GM18861 (cell line): ENCODE results near the gene ESYT2.

Source experiments
- ATAC-seq: cut with Tn5 transposase; IDR thresholded peaks from one replicate; pipeline ENCODE4 v1.9.1; 2021; ENCODE audit not compliant: unreplicated experiment

ESYT2 gene

GRCh38 chr7:158828133-158829020 is 932 bp downstream of the ESYT2 start:
- no peak for ATAC-seq

GRCh38 chr7:158827411-158828132 is 1.7 kb downstream of the ESYT2 start:
- ATAC-seq = no peak

GRCh38 chr7:158825628-158826289 is 3.5 kb downstream of the ESYT2 start:
- no peak for ATAC-seq

GRCh38 chr7:158824028-158824427 is 5.3 kb downstream of the ESYT2 start:
- peak; percentile 81 for ATAC-seq

GRCh38 chr7:158821171-158822031 is 7.9 kb downstream of the ESYT2 start:
- ATAC-seq = no peak

- no peak for ATAC-seq
Observed at GRCh38 chr7:158820656-158821055, 8.7 kb downstream of the ESYT2 start.

GRCh38 chr7:158819571-158820203 is 9.6 kb downstream of the ESYT2 start:
- no peak for ATAC-seq

GRCh38 chr7:158818325-158819213 is 10.7 kb downstream of the ESYT2 start:
- peak; percentile 83 for ATAC-seq

GRCh38 chr7:158816995-158817394 is 12.3 kb downstream of the ESYT2 start:
- ATAC-seq = no peak

- no peak for ATAC-seq
Observed at GRCh38 chr7:158816271-158816670, 13.0 kb downstream of the ESYT2 start.

- ATAC-seq = no peak
Observed at GRCh38 chr7:158815800-158816128, 13.5 kb downstream of the ESYT2 start.

- no peak for ATAC-seq
Observed at GRCh38 chr7:158815083-158815799, 14.1 kb downstream of the ESYT2 start.

- ATAC-seq = no peak
Observed at GRCh38 chr7:158814637-158815036, 14.7 kb downstream of the ESYT2 start.

GRCh38 chr7:158812684-158813083 is 16.6 kb downstream of the ESYT2 start:
- ATAC-seq = no peak

- ATAC-seq = no peak
Observed at GRCh38 chr7:158811894-158812293, 17.4 kb downstream of the ESYT2 start.

- ATAC-seq = no peak
Observed at GRCh38 chr7:158811461-158811860, 17.8 kb downstream of the ESYT2 start.

GRCh38 chr7:158810846-158811245 is 18.5 kb downstream of the ESYT2 start:
- no peak for ATAC-seq

GRCh38 chr7:158809596-158809995 is 19.7 kb downstream of the ESYT2 start:
- peak; percentile 88 for ATAC-seq

GRCh38 chr7:158808126-158808525 is 21.2 kb downstream of the ESYT2 start:
- ATAC-seq = no peak
